K562 (cell line): ENCODE results near the gene CPSF7. TPM values are rescaled to one million over a fixed set of nuclear protein-coding genes. Genes with fewer than 3 reads are reported as not detected.
A peak's percentile ranks its signal among the peaks of the same experiment; 100 is the strongest.

Source experiments
- ATAC-seq: fragments of 200-7000 bp; cut with Tn5 transposase; 3 replicates; pipeline ENCODE4 v1.9.1; 2020; ENCODE audit warnings: moderate library complexity
- BruUV-seq: library from RNA; stranded (reverse); fragments of 400-500 nt; replicated peaks from 2 replicates; lab custom pipeline; 2021; lab: Mats Ljungman, UMichigan
- CTCF ChIA-PET: fragments of 300-600 bp; formaldehyde crosslinking; extraction: SDS; loops from one replicate; lab custom pipeline; 2021; ENCODE audit warnings: low intra/inter-chr PET ratio; lab: Yijun Ruan, JAX
- POLR2A ChIA-PET: fragments of 300-600, 350-650 bp; sonication (Branson Sonifier 250); formaldehyde crosslinking; extraction: SDS; loops from one replicate; lab custom pipeline; 2021; ENCODE audit warnings: antibody characterized with exemption, inconsistent platforms; lab: Yijun Ruan, JAX
- DNase-seq, 4 experiments: peaks; one replicate each; pipeline versions ENCODE4 v3.0.0 to v3.0.0-alpha.2; 2011 to 2018; ENCODE audit warnings: low spot score in 3 of 4, mixed read lengths in 3 of 4; ENCODE audit errors: extremely low read depth in 1 of 4
- FAIRE-seq: peaks from 2 replicates; lab custom pipeline; 2011; peaks lifted over from hg19 to GRCh38; lab: Jason Lieb, UNC
- H2AFZ ChIP-seq: 2 replicates; pipeline ENCODE4 v1.6.0; 2011; ENCODE audit warnings: low read depth, low read length, control low read depth, inconsistent platforms
- H3K27ac ChIP-seq: fragments of 200-600 bp; 3 replicates; pipeline ENCODE4 v1.8.0; 2011; ENCODE audit warnings: low read depth, mild to moderate bottlenecking, control low read depth, inconsistent platforms, low read length, moderate library complexity, mixed read lengths; ENCODE audit errors: extremely low read depth
- H3K27me3 ChIP-seq, 2 experiments: fragments of 300-600 bp in 1 of 2; 2 replicates in 1 of 2; 3 replicates in 1 of 2; pipeline versions ENCODE4 v1.6.0 to v1.8.0; 2011; ENCODE audit warnings: inconsistent platforms in 2 of 2, low read length in 2 of 2, mild to moderate bottlenecking in 1 of 2, mixed read lengths in 1 of 2, moderate library complexity in 1 of 2; ENCODE audit not compliant: control insufficient read depth in 2 of 2, insufficient read depth in 2 of 2
- H3K36me3 ChIP-seq: fragments of 300-600 bp; 3 replicates; pipeline ENCODE4 v1.8.0; 2011; ENCODE audit warnings: mild to moderate bottlenecking, low read length, inconsistent platforms; ENCODE audit not compliant: control insufficient read depth, insufficient read depth
- H3K4me1 ChIP-seq, 2 experiments: fragments of 200-600 bp in 1 of 2; replicated peaks in 1 of 2; 2 replicates in 1 of 2; 3 replicates in 1 of 2; pipeline versions ENCODE4 v1.5.1 to v1.8.0; 2011; ENCODE audit warnings: inconsistent platforms in 2 of 2, low read length in 2 of 2, mild to moderate bottlenecking in 1 of 2, mixed read lengths in 1 of 2, moderate library complexity in 1 of 2; ENCODE audit not compliant: control insufficient read depth in 2 of 2, insufficient read depth in 2 of 2
- H3K4me2 ChIP-seq: 2 replicates; pipeline ENCODE4 v1.6.1; 2011; ENCODE audit warnings: low read length, control low read depth, inconsistent platforms, mixed read lengths; ENCODE audit not compliant: insufficient read depth
- H3K4me3 ChIP-seq: fragments of 200-600 bp; sonication (generic), shearing (Covaris generic); 2 replicates; pipeline ENCODE4 v1.5.1; 2016; ENCODE audit warnings: control low read depth, inconsistent platforms
- H3K79me2 ChIP-seq: fragments of 200-600 bp; 3 replicates; pipeline ENCODE4 v1.8.0; 2011; ENCODE audit warnings: low read length, inconsistent platforms; ENCODE audit not compliant: control insufficient read depth, insufficient read depth
- H3K9ac ChIP-seq, 2 experiments: 2 replicates each; pipeline versions ENCODE4 v1.6.0 to v1.6.1; 2011; ENCODE audit warnings: low read depth in 2 of 2, low read length in 2 of 2, control low read depth in 1 of 2, inconsistent platforms in 1 of 2, mild to moderate bottlenecking in 1 of 2, mixed read lengths in 1 of 2; ENCODE audit not compliant: insufficient read depth in 1 of 2
- H3K9me1 ChIP-seq: one replicate; pipeline ENCODE4 v1.6.0; 2011; ENCODE audit warnings: inconsistent platforms, mild to moderate bottlenecking, low read length, moderate library complexity; ENCODE audit not compliant: control insufficient read depth, insufficient read depth
- H3K9me3 ChIP-seq: replicated peaks from 2 replicates; pipeline ENCODE4 v1.5.1; 2011; ENCODE audit warnings: low read depth, low read length, inconsistent platforms; ENCODE audit not compliant: control insufficient read depth, insufficient read depth
- H4K20me1 ChIP-seq: replicated peaks from 2 replicates; pipeline ENCODE4 v1.6.1; 2011; ENCODE audit warnings: low read length, inconsistent platforms, mixed read lengths; ENCODE audit not compliant: control insufficient read depth, insufficient read depth
- CEBPB ChIP-seq: fragments of 450-650 bp; IDR thresholded peaks from 2 replicates; pipeline ENCODE4 v1.6.1; 2016; ENCODE audit warnings: missing genetic modification characterization, missing compliant biosample characterization
- KDM4B ChIP-seq, 2 experiments: fragments of 450-650 bp in 1 of 2; sonication (generic) in 1 of 2; IDR thresholded peaks; 2 replicates each; pipeline ENCODE4 v1.6.1; 2016 to 2017; ENCODE audit warnings: borderline replicate concordance in 2 of 2, antibody characterized with exemption in 1 of 2, low read depth in 1 of 2, mild to moderate bottlenecking in 1 of 2
- ZFP36 ChIP-seq: fragments of 150-350 bp; IDR thresholded peaks from 2 replicates; pipeline ENCODE4 v1.6.1; 2018; ENCODE audit warnings: low read length, low read depth; ENCODE audit not compliant: partially characterized antibody
- ZNF121 ChIP-seq: sonication (generic); formaldehyde crosslinking; conservative IDR thresholded peaks from 2 replicates; pipeline ENCODE4 v1.8.0; 2022; ENCODE audit warnings: missing genetic modification reagents
- ZNF133 ChIP-seq: fragments of 250-450 bp; sonication (Bioruptor Pico); IDR thresholded peaks from 2 replicates; pipeline ENCODE4 v1.4.0; 2020; ENCODE audit warnings: mild to moderate bottlenecking
- ZNF253 ChIP-seq: fragments of 250-450 bp; sonication (Bioruptor Pico); conservative IDR thresholded peaks from 2 replicates; pipeline ENCODE4 v1.6.1; 2021; ENCODE audit warnings: mild to moderate bottlenecking
- ZNF263 ChIP-seq: sonication (generic); formaldehyde crosslinking; IDR thresholded peaks from 2 replicates; pipeline ENCODE4 v1.8.0; 2022; ENCODE audit warnings: mild to moderate bottlenecking, missing genetic modification reagents, borderline replicate concordance
- WGBS: fragments of 100-300 bp; shearing (Covaris generic); methylation state at CpG from one replicate; pipeline ENCODE4 v1.1.6; 2016; ENCODE audit warnings: low coverage, mixed read lengths; ENCODE audit not compliant: insufficient coverage; ENCODE audit errors: missing lambda C conversion rate; 5-methylcytosine and 5-hydroxymethylcytosine counted together
- in situ Hi-C: fragments of 300-500 bp; cut with MboI; formaldehyde crosslinking; loops from 4 replicates; pipeline ENCODE4 v1.15.0; 2018; ENCODE audit warnings: inconsistent platforms, mixed read lengths
- intact Hi-C: fragments of 100-400 bp; cut with micrococcal nuclease; formaldehyde crosslinking; loops from 2 replicates; pipeline ENCODE4 v1.14.2; 2022
- polyA plus RNA-seq, 8 experiments: library from polyadenylated mRNA; depleted of rRNA in 4 of 8; stranded (reverse) in 5 of 8; unstranded in 3 of 8; fragments of >200 nt; fragmentation: Nextera tagmentation in 2 of 8; fragmentation: Illumina TruSeq in 1 of 8; extraction: Ambion mirVana in 2 of 8; extraction: Trizol in 1 of 8; gene quantifications; 2 replicates each; pipeline versions ENCODE4 v1.2.1 to v1.2.3, GENCODE V29; 2011 to 2014; ENCODE audit warnings: inconsistent platforms in 1 of 8, missing spikeins in 1 of 8
- total RNA-seq, 7 experiments: library from RNA; depleted of rRNA in 6 of 7; stranded (reverse); fragments of >200 nt in 6 of 7; fragmentation: Illumina TruSeq in 2 of 7; extraction: Trizol in 2 of 7; gene quantifications; 2 replicates each; pipeline versions ENCODE4 v1.2.1 to v1.2.3, GENCODE V29; 2011 to 2021; ENCODE audit warnings: low replicate concordance in 1 of 7
- TF ChIP-seq, protein P1 (sequence below), 2 experiments: IDR thresholded peaks; 2 replicates each; pipeline ENCODE4 v1.6.1; 2011; ENCODE audit warnings: borderline replicate concordance in 1 of 2, control low read depth in 1 of 2, low read depth in 1 of 2, low read length in 1 of 2, mild to moderate bottlenecking in 1 of 2, mixed read lengths in 1 of 2, moderate library complexity in 1 of 2; ENCODE audit not compliant: insufficient read depth in 1 of 2, insufficient read length in 1 of 2, poor library complexity in 1 of 2, severe bottlenecking in 1 of 2; ENCODE audit errors: extremely low read depth in 1 of 2
- TF ChIP-seq, protein P2 (sequence below): fragments of 450-650 bp; IDR thresholded peaks from 2 replicates; pipeline ENCODE4 v1.6.1; 2016; ENCODE audit warnings: mild to moderate bottlenecking

CPSF7 gene
- total and polyA plus RNA-seq, 9 of the 15 experiments (the other 6 are each of a cell fraction or from before 2014, with no cell fraction given) = 14.8 to 104 (median 44.1) TPM

DNA sequence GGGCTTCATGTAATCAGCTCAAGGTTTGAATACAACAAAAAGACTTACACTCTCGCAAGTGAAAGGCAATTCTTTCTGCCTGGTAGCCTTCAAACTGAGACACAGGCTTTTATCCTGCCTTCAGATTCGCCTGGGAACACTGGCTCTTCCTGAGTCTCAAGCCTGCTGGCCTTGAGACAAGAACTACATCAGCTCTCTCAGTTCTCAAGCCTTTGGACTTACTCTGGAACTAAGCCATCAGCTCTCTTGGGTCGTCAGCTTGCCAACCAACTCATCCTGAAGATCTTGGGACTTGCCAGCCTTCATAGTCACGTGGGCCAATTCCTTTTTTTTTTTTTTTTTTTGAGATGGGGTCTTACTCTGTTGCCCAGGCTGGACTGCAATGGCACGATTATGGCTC is 43.1 kb upstream of the CPSF7 start:
- Histone ChIP-seq H3K36me3 (no peaks in the 10 kb centered on the region), H3K79me2 (no peaks in the 10 kb centered on the region), H3K9me3 (no peaks in the 10 kb centered on the region), H3K27ac (no peak overlapping the region), H2AFZ (no peak overlapping the region), H4K20me1 (peaks cover 7% of the 10 kb centered on the region; the same call in 1 of the 2 replicates), H3K4me2 (no peak overlapping the region), H3K9ac (no peak overlapping the region), H3K27me3 (peaks cover 0 to 1% of the 10 kb centered on the region in 2 experiments; a peak in 1 of 5 replicates), H3K4me1 (peaks cover 0 to 6% of the 10 kb centered on the region in 2 experiments; a peak in 2 of 5 replicates), H3K9me1 (no peaks in the 10 kb centered on the region), H3K4me3 (no peak overlapping the region)
- in situ Hi-C loops = no loop called here
- ChIA-PET POLR2A (interaction anchor here (0.9 to 1.1 kb wide), 3 partner anchors 16 to 45 kb away, joined by 3 read pairs; no protein-coding TSS in a partner anchor), CTCF (no interaction called here)
- BruUV-seq = no TSS peak
- intact Hi-C loops = no loop called here
- ATAC-seq (no peak), FAIRE-seq (no peak), DNase-seq (no peak)
- TF ChIP-seq ZNF121 (peak; percentile 47; the same call in 1 of the 2 replicates), ZNF263 (no peak)
- WGBS = 54% methylated on average over 4 of the region's 5 CpGs

DNA sequence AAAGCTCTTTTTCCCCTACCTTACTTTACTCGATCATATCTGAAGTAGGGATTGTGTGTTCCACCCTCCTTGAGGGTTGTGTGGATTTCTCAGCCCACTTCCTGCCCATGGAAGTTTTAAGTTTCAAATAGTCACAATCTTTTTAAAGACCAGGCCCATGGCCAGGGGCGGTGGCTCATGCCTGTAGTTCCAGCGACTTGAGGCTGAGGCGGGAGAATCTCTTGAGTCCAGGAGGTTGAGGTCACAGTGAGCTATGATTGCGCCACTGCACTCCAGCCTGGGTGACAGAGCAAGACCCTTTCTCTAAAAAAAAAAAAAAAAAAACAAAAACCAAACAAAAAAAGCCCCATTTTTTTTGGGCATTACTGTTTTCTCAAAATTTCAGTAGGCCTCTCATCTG is 42.5 kb upstream of the CPSF7 start:
- H3K79me2 ChIP-seq = no peaks in the 10 kb centered on the region
- H3K9me1 ChIP-seq = no peaks in the 10 kb centered on the region
- peaks cover 0 to under 1% of the 10 kb centered on the region in 2 experiments; a peak in 1 of 5 replicates for H3K4me1 ChIP-seq
- H3K4me3 ChIP-seq = no peak overlapping the region
- ATAC-seq (0 out of 3 replicates have a peak, but pooled peaks have one; percentile 36), DNase-seq (no peak), FAIRE-seq (no peak)
- in situ Hi-C loops (no loop called here), intact Hi-C loops (no loop called here)
- no peaks in the 10 kb centered on the region for H3K9me3 ChIP-seq
- no peaks in the 10 kb centered on the region for H3K36me3 ChIP-seq
- CTCF ChIA-PET = no interaction called here
- 0 out of 2 replicates have a peak, but pooled peaks cover 3% of the 10 kb centered on the region for H4K20me1 ChIP-seq
- H3K27ac ChIP-seq = no peak overlapping the region
- WGBS = 50% methylated on average over 5 of the region's 5 CpGs
- H3K9ac ChIP-seq = no peak overlapping the region
- no peaks in the 10 kb centered on the region for H3K27me3 ChIP-seq
- BruUV-seq = no TSS peak
- no peak overlapping the region for H3K4me2 ChIP-seq
- POLR2A ChIA-PET = interaction anchor here (0.9 to 1.7 kb wide), 4 partner anchors 10 to 45 kb away, joined by 3 to 9 read pairs (median 3); no protein-coding TSS in a partner anchor
- no peak overlapping the region for H2AFZ ChIP-seq
- TF ChIP-seq KDM4B (IDR thresholded peaks at IDR 0.05; ENCODE audit: borderline replicate concordance in 2 of 2, low read depth in 1 of 2) = no peak
- TF ChIP-seq ZNF133 = no peak
- TF ChIP-seq CEBPB (tag) = peak; percentile 53; the same call in 1 of the 2 replicates
- TF ChIP-seq, protein P1, sequence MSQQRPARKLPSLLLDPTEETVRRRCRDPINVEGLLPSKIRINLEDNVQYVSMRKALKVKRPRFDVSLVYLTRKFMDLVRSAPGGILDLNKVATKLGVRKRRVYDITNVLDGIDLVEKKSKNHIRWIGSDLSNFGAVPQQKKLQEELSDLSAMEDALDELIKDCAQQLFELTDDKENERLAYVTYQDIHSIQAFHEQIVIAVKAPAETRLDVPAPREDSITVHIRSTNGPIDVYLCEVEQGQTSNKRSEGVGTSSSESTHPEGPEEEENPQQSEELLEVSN (IDR thresholded peaks at IDR 0.05; ENCODE audit: borderline replicate concordance in 1 of 2, extremely low read depth in 1 of 2, insufficient read depth in 1 of 2, insufficient read length in 1 of 2, low read depth in 1 of 2, low read length in 1 of 2, poor library complexity in 1 of 2, severe bottlenecking in 1 of 2) = peak in 1 of 2 experiments; percentile 26
- no peak for TF ChIP-seq ZNF253
- TF ChIP-seq ZFP36 = no peak
- TF ChIP-seq, protein P2, sequence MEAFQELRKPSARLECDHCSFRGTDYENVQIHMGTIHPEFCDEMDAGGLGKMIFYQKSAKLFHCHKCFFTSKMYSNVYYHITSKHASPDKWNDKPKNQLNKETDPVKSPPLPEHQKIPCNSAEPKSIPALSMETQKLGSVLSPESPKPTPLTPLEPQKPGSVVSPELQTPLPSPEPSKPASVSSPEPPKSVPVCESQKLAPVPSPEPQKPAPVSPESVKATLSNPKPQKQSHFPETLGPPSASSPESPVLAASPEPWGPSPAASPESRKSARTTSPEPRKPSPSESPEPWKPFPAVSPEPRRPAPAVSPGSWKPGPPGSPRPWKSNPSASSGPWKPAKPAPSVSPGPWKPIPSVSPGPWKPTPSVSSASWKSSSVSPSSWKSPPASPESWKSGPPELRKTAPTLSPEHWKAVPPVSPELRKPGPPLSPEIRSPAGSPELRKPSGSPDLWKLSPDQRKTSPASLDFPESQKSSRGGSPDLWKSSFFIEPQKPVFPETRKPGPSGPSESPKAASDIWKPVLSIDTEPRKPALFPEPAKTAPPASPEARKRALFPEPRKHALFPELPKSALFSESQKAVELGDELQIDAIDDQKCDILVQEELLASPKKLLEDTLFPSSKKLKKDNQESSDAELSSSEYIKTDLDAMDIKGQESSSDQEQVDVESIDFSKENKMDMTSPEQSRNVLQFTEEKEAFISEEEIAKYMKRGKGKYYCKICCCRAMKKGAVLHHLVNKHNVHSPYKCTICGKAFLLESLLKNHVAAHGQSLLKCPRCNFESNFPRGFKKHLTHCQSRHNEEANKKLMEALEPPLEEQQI = no peak
